ENCODE measurements around the gene SH3RF3. TPM values are rescaled to one million over a fixed set of nuclear protein-coding genes. Genes with fewer than 3 reads are reported as not detected.

Gene SH3RF3
- total RNA-seq, 1 experiment from 2014 or later = 0.98 TPM

DNA sequence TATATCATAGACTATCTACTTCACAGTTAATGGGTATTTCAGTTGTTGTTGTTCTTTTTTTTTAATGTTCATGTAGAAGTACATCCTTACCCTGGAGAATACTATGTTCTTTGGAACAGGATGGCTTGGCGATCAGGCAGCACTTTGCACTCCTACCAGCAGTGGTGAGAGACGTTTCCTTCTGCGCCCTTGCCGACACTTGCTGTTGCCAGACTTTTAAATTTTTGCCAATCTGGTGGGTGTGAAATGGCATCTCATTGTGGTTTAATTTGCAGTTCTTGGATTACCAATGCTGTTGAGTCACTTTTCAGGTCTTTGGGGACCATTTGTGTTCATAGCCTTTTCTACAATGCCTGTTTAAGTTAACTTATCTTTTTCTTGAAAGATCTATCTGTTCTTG is 197.3 kb downstream of the SH3RF3 start:
- ChIA-PET CTCF (no interaction called here), POLR2A (no interaction called here)
- no peak overlapping the region for H3K4me3 ChIP-seq (ENCODE audit: low read depth, low read length)
- H3K4me1 ChIP-seq = no peaks in the 10 kb centered on the region
- intact Hi-C loops (cut with micrococcal nuclease; ENCODE audit: unreplicated experiment) = no loop called here
- BruUV-seq (replicated peaks) = no TSS peak
- Mint-ChIP-seq H3K4me1 (ENCODE audit: low read depth, unreplicated experiment) (no peaks in the 10 kb centered on the region), H3K27me3 (ENCODE audit: insufficient read depth, unreplicated experiment) (peaks cover 48% of the 10 kb centered on the region), H3K36me3 (ENCODE audit: insufficient read depth, unreplicated experiment) (no peaks in the 10 kb centered on the region), H3K4me3 (ENCODE audit: unreplicated experiment) (no peak overlapping the region), H3K9me3 (ENCODE audit: unreplicated experiment) (peaks cover 10% of the 10 kb centered on the region), H3K27ac (ENCODE audit: unreplicated experiment) (no peak overlapping the region)
- TF ChIP-seq, protein P1, sequence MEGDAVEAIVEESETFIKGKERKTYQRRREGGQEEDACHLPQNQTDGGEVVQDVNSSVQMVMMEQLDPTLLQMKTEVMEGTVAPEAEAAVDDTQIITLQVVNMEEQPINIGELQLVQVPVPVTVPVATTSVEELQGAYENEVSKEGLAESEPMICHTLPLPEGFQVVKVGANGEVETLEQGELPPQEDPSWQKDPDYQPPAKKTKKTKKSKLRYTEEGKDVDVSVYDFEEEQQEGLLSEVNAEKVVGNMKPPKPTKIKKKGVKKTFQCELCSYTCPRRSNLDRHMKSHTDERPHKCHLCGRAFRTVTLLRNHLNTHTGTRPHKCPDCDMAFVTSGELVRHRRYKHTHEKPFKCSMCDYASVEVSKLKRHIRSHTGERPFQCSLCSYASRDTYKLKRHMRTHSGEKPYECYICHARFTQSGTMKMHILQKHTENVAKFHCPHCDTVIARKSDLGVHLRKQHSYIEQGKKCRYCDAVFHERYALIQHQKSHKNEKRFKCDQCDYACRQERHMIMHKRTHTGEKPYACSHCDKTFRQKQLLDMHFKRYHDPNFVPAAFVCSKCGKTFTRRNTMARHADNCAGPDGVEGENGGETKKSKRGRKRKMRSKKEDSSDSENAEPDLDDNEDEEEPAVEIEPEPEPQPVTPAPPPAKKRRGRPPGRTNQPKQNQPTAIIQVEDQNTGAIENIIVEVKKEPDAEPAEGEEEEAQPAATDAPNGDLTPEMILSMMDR (IDR thresholded peaks at IDR 0.05; ENCODE audit: insufficient read depth in 1 of 2, low read depth in 1 of 2, low read length in 1 of 2, severe bottlenecking in 1 of 2, unreplicated experiment in 1 of 2) = no peak
- DNase-seq = no peak
- no peaks in the 10 kb centered on the region for H3K36me3 ChIP-seq (ENCODE audit: control insufficient read depth, insufficient read depth, low read length)
- H3K9me3 ChIP-seq = no peaks in the 10 kb centered on the region
- H3K27me3 ChIP-seq (replicated peaks; ENCODE audit: control insufficient read depth, insufficient read depth, low read length) = no peaks in the 10 kb centered on the region

DNA sequence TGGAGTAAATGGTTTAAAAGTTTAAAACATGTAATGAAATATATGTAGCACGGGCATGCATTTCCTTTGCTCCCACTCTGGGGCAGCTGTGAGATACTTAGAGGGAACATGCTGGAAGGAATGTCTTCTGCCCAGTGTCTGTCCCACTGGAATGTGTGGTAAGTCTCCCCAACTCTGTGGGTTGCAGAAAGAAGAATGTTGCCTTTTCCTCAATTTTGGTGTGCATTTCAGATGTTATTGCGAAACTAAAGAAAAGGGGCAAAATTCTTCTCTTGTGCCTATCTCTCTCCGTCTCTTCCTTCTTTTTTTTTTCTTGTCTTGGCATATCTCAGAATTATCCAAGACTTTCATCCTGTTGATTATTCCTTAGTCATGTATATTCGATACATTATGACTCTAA is 201.1 kb downstream of the SH3RF3 start:
- TF ChIP-seq, protein P1 (IDR thresholded peaks at IDR 0.05; ENCODE audit: insufficient read depth in 1 of 2, low read depth in 1 of 2, low read length in 1 of 2, severe bottlenecking in 1 of 2, unreplicated experiment in 1 of 2) = no peak
- Histone ChIP-seq H3K36me3 (ENCODE audit: control insufficient read depth, insufficient read depth, low read length) (no peaks in the 10 kb centered on the region), H3K4me3 (ENCODE audit: low read depth, low read length) (no peak overlapping the region), H3K4me1 (no peaks in the 10 kb centered on the region), H3K9me3 (no peaks in the 10 kb centered on the region), H3K27me3 (replicated peaks; ENCODE audit: control insufficient read depth, insufficient read depth, low read length) (no peaks in the 10 kb centered on the region)
- DNase-seq = no peak
- ChIA-PET CTCF (no interaction called here), POLR2A (no interaction called here)
- BruUV-seq (replicated peaks) = no TSS peak
- H3K4me1 Mint-ChIP-seq (ENCODE audit: low read depth, unreplicated experiment) = no peaks in the 10 kb centered on the region
- peaks cover 35% of the 10 kb centered on the region for H3K27me3 Mint-ChIP-seq (ENCODE audit: insufficient read depth, unreplicated experiment)
- H3K9me3 Mint-ChIP-seq (ENCODE audit: unreplicated experiment) = peaks cover 10% of the 10 kb centered on the region
- intact Hi-C loops (cut with micrococcal nuclease; ENCODE audit: unreplicated experiment) = no loop called here
- no peak overlapping the region for H3K27ac Mint-ChIP-seq (ENCODE audit: unreplicated experiment)
- no peaks in the 10 kb centered on the region for H3K36me3 Mint-ChIP-seq (ENCODE audit: insufficient read depth, unreplicated experiment)
- H3K4me3 Mint-ChIP-seq (ENCODE audit: unreplicated experiment) = no peak overlapping the region

DNA sequence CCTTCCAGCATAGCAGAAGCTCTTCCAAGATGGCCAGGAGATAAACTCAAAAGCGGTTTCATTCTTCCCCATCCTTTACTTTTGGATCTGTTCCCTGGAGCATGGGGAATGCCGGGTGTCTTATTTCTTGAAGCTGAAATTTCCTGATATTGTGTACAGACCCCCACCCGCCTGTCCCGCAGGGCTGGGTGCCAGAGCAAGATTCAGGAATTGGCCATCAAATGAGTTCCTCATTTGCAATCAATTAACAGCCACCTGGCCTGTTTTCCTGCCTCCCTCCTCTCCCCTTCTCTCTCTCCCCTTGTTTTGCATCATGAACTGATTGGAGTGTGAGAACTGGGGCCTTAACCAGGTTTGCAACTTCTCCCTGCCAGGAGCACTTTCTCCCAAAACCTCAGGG is 202.1 kb downstream of the SH3RF3 start:
- peaks cover 10% of the 10 kb centered on the region for H3K9me3 Mint-ChIP-seq (ENCODE audit: unreplicated experiment)
- BruUV-seq (replicated peaks) = no TSS peak
- ChIA-PET CTCF (no interaction called here), POLR2A (no interaction called here)
- H3K27me3 Mint-ChIP-seq (ENCODE audit: insufficient read depth, unreplicated experiment) = peaks cover 39% of the 10 kb centered on the region
- H3K36me3 ChIP-seq (ENCODE audit: control insufficient read depth, insufficient read depth, low read length) = no peaks in the 10 kb centered on the region
- no peaks in the 10 kb centered on the region for H3K27me3 ChIP-seq (replicated peaks; ENCODE audit: control insufficient read depth, insufficient read depth, low read length)
- no peak overlapping the region for H3K27ac Mint-ChIP-seq (ENCODE audit: unreplicated experiment)
- H3K4me3 Mint-ChIP-seq (ENCODE audit: unreplicated experiment) = no peak overlapping the region
- intact Hi-C loops (cut with micrococcal nuclease; ENCODE audit: unreplicated experiment) = no loop called here
- H3K4me1 Mint-ChIP-seq (ENCODE audit: low read depth, unreplicated experiment) = no peaks in the 10 kb centered on the region
- TF ChIP-seq, protein P1 (IDR thresholded peaks at IDR 0.05; ENCODE audit: insufficient read depth in 1 of 2, low read depth in 1 of 2, low read length in 1 of 2, severe bottlenecking in 1 of 2, unreplicated experiment in 1 of 2) = no peak
- H3K4me3 ChIP-seq (ENCODE audit: low read depth, low read length) = no peak overlapping the region
- no peak for DNase-seq
- no peaks in the 10 kb centered on the region for H3K9me3 ChIP-seq
- no peaks in the 10 kb centered on the region for H3K36me3 Mint-ChIP-seq (ENCODE audit: insufficient read depth, unreplicated experiment)
- no peaks in the 10 kb centered on the region for H3K4me1 ChIP-seq

All from Caco-2 (cell line).